GM12873 (cell line): Measurements from ENCODE around the gene CCSAP.

ENCODE experiments used
- CTCF ChIP-seq: IDR thresholded peaks from 2 replicates; pipeline ENCODE4 v1.5.1; 2012; ENCODE audit warnings: low read depth, mild to moderate bottlenecking, moderate library complexity, low read length, control low read depth; ENCODE audit not compliant: insufficient read depth; ENCODE audit errors: missing control alignments

The CCSAP gene

GRCh38 chr1:229383188-229383587, 40.3 kb upstream of the CCSAP start:
- TF ChIP-seq CTCF: no peak

GRCh38 chr1:229381234-229381633, 38.4 kb upstream of the CCSAP start:
- no peak for TF ChIP-seq CTCF

- TF ChIP-seq CTCF: no peak
Observed at GRCh38 chr1:229380536-229381160, 37.8 kb upstream of the CCSAP start.

- TF ChIP-seq CTCF: no peak
Observed at GRCh38 chr1:229379846-229380245, 37.0 kb upstream of the CCSAP start.

- peak; percentile 17 for TF ChIP-seq CTCF
Observed at GRCh38 chr1:229378586-229379367, 35.9 kb upstream of the CCSAP start.

- TF ChIP-seq CTCF: no peak
Observed at GRCh38 chr1:229377429-229377828, 34.6 kb upstream of the CCSAP start.

- no peak for TF ChIP-seq CTCF
Observed at GRCh38 chr1:229376521-229376920, 33.7 kb upstream of the CCSAP start.
